HepG2 (cell line): ENCODE results near the gene SERPINA3. TPM values are rescaled to one million over a fixed set of nuclear protein-coding genes. Genes with fewer than 3 reads are reported as not detected.
A peak's percentile ranks its signal among the peaks of the same experiment; 100 is the strongest.

Source experiments
- CREB1 ChIP-seq, 2 experiments: fragments of 450-650 bp in 1 of 2; IDR thresholded peaks; 2 replicates each; pipeline ENCODE4 v1.6.1; 2016 to 2017; ENCODE audit warnings: control low read depth in 1 of 2, mild to moderate bottlenecking in 1 of 2, missing compliant biosample characterization in 1 of 2, missing genetic modification characterization in 1 of 2
- GATAD2A ChIP-seq: IDR thresholded peaks from 2 replicates; pipeline ENCODE4 v1.6.1; 2016
- HBP1 ChIP-seq: IDR thresholded peaks from 2 replicates; pipeline ENCODE4 v1.6.1; 2016; ENCODE audit warnings: low read depth, control low read depth
- HNRNPUL1 ChIP-seq: fragments of 200-400 bp; formaldehyde crosslinking; IDR thresholded peaks from 2 replicates; pipeline ENCODE4 v1.6.1; 2017; ENCODE audit warnings: low read depth, mild to moderate bottlenecking, low read length, moderate library complexity
- HOXA7 ChIP-seq: sonication (generic); formaldehyde crosslinking; IDR thresholded peaks from 2 replicates; pipeline ENCODE4 v1.8.1; 2022; ENCODE audit warnings: mild to moderate bottlenecking, missing genetic modification reagents, moderate library complexity
- PRDM15 ChIP-seq: sonication (generic); formaldehyde crosslinking; IDR thresholded peaks from 2 replicates; pipeline ENCODE4 v1.4.0; 2020; ENCODE audit warnings: missing genetic modification reagents
- REPIN1 ChIP-seq: sonication (generic); formaldehyde crosslinking; IDR thresholded peaks from 2 replicates; pipeline ENCODE4 v1.8.0; 2022; ENCODE audit warnings: missing genetic modification reagents, low read depth, mild to moderate bottlenecking, borderline replicate concordance
- RFX3 ChIP-seq: IDR thresholded peaks from 2 replicates; pipeline ENCODE4 v1.6.1; 2016; ENCODE audit warnings: missing biosample characterization, missing genetic modification reagents
- SKI ChIP-seq: fragments of 450-650 bp; IDR thresholded peaks from one replicate; pipeline ENCODE4 v1.6.1; 2018; ENCODE audit warnings: mild to moderate bottlenecking; ENCODE audit not compliant: partially characterized antibody
- SP1 ChIP-seq, 2 experiments: fragments of 450-650 bp in 1 of 2; sonication (generic) in 1 of 2; formaldehyde crosslinking in 1 of 2; IDR thresholded peaks; 2 replicates each; pipeline versions ENCODE4 v1.4.0 to v1.6.1; 2016 to 2020; ENCODE audit warnings: missing genetic modification reagents in 1 of 2
- ZBTB49 ChIP-seq: sonication (generic); formaldehyde crosslinking; IDR thresholded peaks from 2 replicates; pipeline ENCODE4 v1.4.0; 2020; ENCODE audit warnings: missing genetic modification reagents, borderline replicate concordance
- ZFP36L2 ChIP-seq: sonication (generic); formaldehyde crosslinking; IDR thresholded peaks from 2 replicates; pipeline ENCODE4 v1.4.0; 2020; ENCODE audit warnings: missing genetic modification reagents
- polyA plus RNA-seq, 8 experiments: library from polyadenylated mRNA; depleted of rRNA in 3 of 8; stranded (reverse) in 7 of 8; unstranded in 1 of 8; fragments of >200 nt; fragmentation: Illumina TruSeq in 4 of 8; extraction: Trizol in 4 of 8; gene quantifications; 2 replicates each; pipeline versions ENCODE4 v1.2.1 to v1.2.3, GENCODE V29; 2011 to 2016; ENCODE audit warnings: low read depth in 4 of 8, missing spikeins in 1 of 8, mixed read lengths in 1 of 8; ENCODE audit not compliant: insufficient read depth in 1 of 8
- total RNA-seq, 5 experiments: library from RNA; depleted of rRNA; stranded (reverse); fragments of >200 nt; fragmentation: Illumina TruSeq; extraction: Trizol; gene quantifications; 2 replicates each; pipeline ENCODE4 v1.2.3, GENCODE V29; 2016; ENCODE audit warnings: low read depth in 1 of 5
- TF ChIP-seq, protein P1 (sequence below): sonication (generic); formaldehyde crosslinking; IDR thresholded peaks from 2 replicates; pipeline ENCODE4 v1.4.0; 2020; ENCODE audit warnings: missing genetic modification reagents, borderline replicate concordance
- TF ChIP-seq, protein P2 (sequence below): sonication (generic); formaldehyde crosslinking; IDR thresholded peaks from 2 replicates; pipeline ENCODE4 v1.5.0; 2020; ENCODE audit warnings: mild to moderate bottlenecking, missing genetic modification reagents

SERPINA3 gene
- total and polyA plus RNA-seq, 2 of the 13 experiments (the other 11 are each of a cell fraction or from before 2014, with no cell fraction given) = 825 to 2,200 TPM

- TF ChIP-seq PRDM15 (0 out of 2 replicates have a peak, but pooled peaks have one; percentile 42), RFX3 (CRISPR knock-in tag) (no peak), HNRNPUL1 (no peak), SP1 (IDR thresholded peaks at IDR 0.05) (no peak), SP1 (CRISPR knock-in tag; IDR thresholded peaks at IDR 0.05) (peak; percentile 67; the same call in 1 of the 2 replicates), ZBTB49 (CRISPR knock-in tag) (0 out of 2 replicates have a peak, but pooled peaks have one; percentile 32), CREB1 (IDR thresholded peaks at IDR 0.05) (no peak), CREB1 (CRISPR knock-in tag; IDR thresholded peaks at IDR 0.05) (no peak), REPIN1 (CRISPR knock-in tag) (peak; percentile 77), GATAD2A (CRISPR knock-in tag) (no peak), ZFP36L2 (peak; percentile 47; the same call in 1 of the 2 replicates), SKI (no peak), HOXA7 (no peak), HBP1 (peak; percentile 38; the same call in 1 of the 2 replicates)
- TF ChIP-seq, protein P1, sequence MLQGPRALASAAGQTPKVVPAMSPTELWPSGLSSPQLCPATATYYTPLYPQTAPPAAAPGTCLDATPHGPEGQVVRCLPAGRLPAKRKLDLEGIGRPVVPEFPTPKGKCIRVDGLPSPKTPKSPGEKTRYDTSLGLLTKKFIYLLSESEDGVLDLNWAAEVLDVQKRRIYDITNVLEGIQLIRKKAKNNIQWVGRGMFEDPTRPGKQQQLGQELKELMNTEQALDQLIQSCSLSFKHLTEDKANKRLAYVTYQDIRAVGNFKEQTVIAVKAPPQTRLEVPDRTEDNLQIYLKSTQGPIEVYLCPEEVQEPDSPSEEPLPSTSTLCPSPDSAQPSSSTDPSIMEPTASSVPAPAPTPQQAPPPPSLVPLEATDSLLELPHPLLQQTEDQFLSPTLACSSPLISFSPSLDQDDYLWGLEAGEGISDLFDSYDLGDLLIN (CRISPR knock-in tag) = no peak
- TF ChIP-seq, protein P2, sequence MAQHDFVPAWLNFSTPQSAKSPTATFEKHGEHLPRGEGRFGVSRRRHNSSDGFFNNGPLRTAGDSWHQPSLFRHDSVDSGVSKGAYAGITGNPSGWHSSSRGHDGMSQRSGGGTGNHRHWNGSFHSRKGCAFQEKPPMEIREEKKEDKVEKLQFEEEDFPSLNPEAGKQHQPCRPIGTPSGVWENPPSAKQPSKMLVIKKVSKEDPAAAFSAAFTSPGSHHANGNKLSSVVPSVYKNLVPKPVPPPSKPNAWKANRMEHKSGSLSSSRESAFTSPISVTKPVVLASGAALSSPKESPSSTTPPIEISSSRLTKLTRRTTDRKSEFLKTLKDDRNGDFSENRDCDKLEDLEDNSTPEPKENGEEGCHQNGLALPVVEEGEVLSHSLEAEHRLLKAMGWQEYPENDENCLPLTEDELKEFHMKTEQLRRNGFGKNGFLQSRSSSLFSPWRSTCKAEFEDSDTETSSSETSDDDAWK (CRISPR knock-in tag) = no peak
These were observed 30.8 kb upstream of the SERPINA3 start, which contains the start of gene SERPINA5 (continued) for GRCh38 chr14:94581127-94581999.
